Lung (tissue), 12 donors: ENCODE measurements around the gene SPINT1. TPM values are rescaled to one million over a fixed set of nuclear protein-coding genes. Genes with fewer than 3 reads are reported as not detected.
A peak's percentile ranks its signal among the peaks of the same experiment; 100 is the strongest.

Experiments
- ATAC-seq: fragments of 200-7000 bp; cut with Tn5 transposase; one replicate; pipeline ENCODE4 v1.9.1; 2020; ENCODE audit warnings: moderate number of reproducible peaks; ENCODE audit not compliant: insufficient read depth, low FRiP score
- DNase-seq, 3 donors: peaks; one replicate each; pipeline ENCODE4 v3.0.0-alpha.2; 2013 to 2017
- H3K27ac ChIP-seq, 2 donors: one replicate each; pipeline ENCODE4 v1.5.1; 2013; ENCODE audit warnings: mild to moderate bottlenecking in 2 of 2, moderate library complexity in 2 of 2, control low read depth in 1 of 2, inconsistent platforms in 1 of 2, low read depth in 1 of 2, low read length in 1 of 2
- H3K27me3 ChIP-seq, 3 donors: one replicate each; pipeline ENCODE4 v1.5.1; 2013; ENCODE audit warnings: low read length in 2 of 3; ENCODE audit not compliant: control insufficient read depth in 3 of 3, insufficient read depth in 3 of 3
- H3K36me3 ChIP-seq, 4 donors: one replicate each; pipeline ENCODE4 v1.5.1; 2013; ENCODE audit warnings: low read length in 4 of 4, mild to moderate bottlenecking in 1 of 4, moderate library complexity in 1 of 4; ENCODE audit not compliant: control insufficient read depth in 4 of 4, insufficient read depth in 4 of 4
- H3K4me1 ChIP-seq, 5 donors: one replicate each; pipeline ENCODE4 v1.5.1; 2013; ENCODE audit warnings: low read length in 5 of 5, mild to moderate bottlenecking in 2 of 5, moderate library complexity in 1 of 5; ENCODE audit not compliant: control insufficient read depth in 5 of 5, insufficient read depth in 5 of 5
- H3K4me3 ChIP-seq: one replicate; pipeline ENCODE4 v1.5.1; 2013; ENCODE audit warnings: mild to moderate bottlenecking, control low read depth, moderate library complexity
- H3K9ac ChIP-seq, 2 donors: one replicate each; pipeline ENCODE4 v1.5.1; 2013; ENCODE audit warnings: low read length in 2 of 2, control low read depth in 1 of 2; ENCODE audit not compliant: insufficient read depth in 1 of 2
- H3K9me3 ChIP-seq, 4 donors: one replicate each; pipeline ENCODE4 v1.5.1; 2013; ENCODE audit warnings: low read length in 3 of 4, mild to moderate bottlenecking in 1 of 4, moderate library complexity in 1 of 4; ENCODE audit not compliant: control insufficient read depth in 4 of 4, insufficient read depth in 3 of 4
- WGBS, 2 donors: extraction: QIAGEN DNeasy Blood & Tissue Kit; methylation state at CpG; one replicate each; pipeline ENCODE4 v1.1.7; 2013; 5-methylcytosine and 5-hydroxymethylcytosine counted together
- polyA plus RNA-seq, 2 donors: library from polyadenylated mRNA; stranded (reverse); fragments of 200-250 nt; gene quantifications; one replicate each; pipeline ENCODE4 v1.2.1, GENCODE V29; 2013
- total RNA-seq, 2 donors: library from RNA; depleted of rRNA in 1 of 2; stranded (reverse); fragments of >200 nt in 1 of 2; gene quantifications; one replicate each; pipeline ENCODE4 v1.2.1, GENCODE V29; 2014 to 2021
- TF ChIP-seq, protein P1 (sequence below): IDR thresholded peaks from 2 replicates; pipeline ENCODE4 v1.5.1; 2012; ENCODE audit warnings: mild to moderate bottlenecking; ENCODE audit errors: control extremely low read depth, extremely low read depth
- donor health status: control.
- donor health status: control.
- donor health status: Bipolar disorder and iron deficiency.
- donor health status: healthy.
- donor health status: DM: yes; HTN: yes; CAD: no.

The SPINT1 gene
- total and polyA plus RNA-seq, 4 donors: 47.1 to 136 (median 99.9) TPM

DNA sequence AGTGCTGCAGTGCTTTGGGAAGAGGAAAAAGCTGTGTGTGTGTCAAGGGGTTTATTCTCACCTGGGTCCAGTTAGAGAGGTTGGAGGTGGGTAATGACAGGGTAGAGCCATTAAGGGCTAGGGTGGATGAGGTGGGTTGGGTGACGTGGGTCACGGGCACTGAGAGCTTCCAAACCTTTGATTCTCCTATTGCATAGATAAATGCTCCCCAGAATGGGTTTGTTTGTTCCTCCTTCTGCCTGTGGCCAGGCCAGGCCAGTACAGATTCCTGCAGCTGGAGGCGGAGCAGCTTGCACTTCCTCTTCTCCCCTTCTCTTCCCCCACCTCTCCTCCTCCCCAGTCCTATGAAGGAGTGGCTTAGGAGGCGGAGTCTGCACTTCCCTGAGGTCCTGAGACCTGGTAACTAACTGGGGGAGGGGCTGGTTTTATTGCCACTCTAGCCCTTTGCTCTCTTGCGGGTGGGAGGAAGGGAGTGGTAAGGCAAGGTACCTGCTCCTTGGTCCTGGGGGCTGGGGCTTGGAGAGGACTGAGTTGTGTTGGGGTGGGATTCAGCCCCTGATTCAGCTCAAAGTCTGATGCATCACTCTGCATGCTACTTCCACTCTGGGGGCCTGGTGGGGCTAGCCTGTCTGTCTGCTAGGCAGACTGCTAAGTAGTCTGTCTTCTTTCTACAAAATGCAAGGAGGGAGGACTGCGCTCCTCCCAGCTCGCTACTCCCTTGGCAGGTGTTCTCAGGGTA is 3.5 kb downstream of the SPINT1 start:
- H3K27ac ChIP-seq: peak overlapping the region in 1 of 2 donors; percentile 57
- peaks cover 0 to 8% (median 5%) of the 10 kb centered on the region in 3 donors for H3K27me3 ChIP-seq
- TF ChIP-seq, protein P1, sequence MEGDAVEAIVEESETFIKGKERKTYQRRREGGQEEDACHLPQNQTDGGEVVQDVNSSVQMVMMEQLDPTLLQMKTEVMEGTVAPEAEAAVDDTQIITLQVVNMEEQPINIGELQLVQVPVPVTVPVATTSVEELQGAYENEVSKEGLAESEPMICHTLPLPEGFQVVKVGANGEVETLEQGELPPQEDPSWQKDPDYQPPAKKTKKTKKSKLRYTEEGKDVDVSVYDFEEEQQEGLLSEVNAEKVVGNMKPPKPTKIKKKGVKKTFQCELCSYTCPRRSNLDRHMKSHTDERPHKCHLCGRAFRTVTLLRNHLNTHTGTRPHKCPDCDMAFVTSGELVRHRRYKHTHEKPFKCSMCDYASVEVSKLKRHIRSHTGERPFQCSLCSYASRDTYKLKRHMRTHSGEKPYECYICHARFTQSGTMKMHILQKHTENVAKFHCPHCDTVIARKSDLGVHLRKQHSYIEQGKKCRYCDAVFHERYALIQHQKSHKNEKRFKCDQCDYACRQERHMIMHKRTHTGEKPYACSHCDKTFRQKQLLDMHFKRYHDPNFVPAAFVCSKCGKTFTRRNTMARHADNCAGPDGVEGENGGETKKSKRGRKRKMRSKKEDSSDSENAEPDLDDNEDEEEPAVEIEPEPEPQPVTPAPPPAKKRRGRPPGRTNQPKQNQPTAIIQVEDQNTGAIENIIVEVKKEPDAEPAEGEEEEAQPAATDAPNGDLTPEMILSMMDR: no peak
- peaks cover 0 to 28% (median 5%) of the 10 kb centered on the region in 5 donors for H3K4me1 ChIP-seq
- no peaks in the 10 kb centered on the region for H3K9me3 ChIP-seq
- WGBS, 2 donors: 42 to 46% methylated on average over 7 of the region's 7 CpGs
- ATAC-seq: peak; percentile 64
- DNase-seq: peak; percentile 53 to 81 (median 61)
- no peak overlapping the region for H3K4me3 ChIP-seq
- H3K9ac ChIP-seq: no peak overlapping the region
- H3K36me3 ChIP-seq: peaks cover 0 to 2% (median 0%) of the 10 kb centered on the region in 4 donors

DNA sequence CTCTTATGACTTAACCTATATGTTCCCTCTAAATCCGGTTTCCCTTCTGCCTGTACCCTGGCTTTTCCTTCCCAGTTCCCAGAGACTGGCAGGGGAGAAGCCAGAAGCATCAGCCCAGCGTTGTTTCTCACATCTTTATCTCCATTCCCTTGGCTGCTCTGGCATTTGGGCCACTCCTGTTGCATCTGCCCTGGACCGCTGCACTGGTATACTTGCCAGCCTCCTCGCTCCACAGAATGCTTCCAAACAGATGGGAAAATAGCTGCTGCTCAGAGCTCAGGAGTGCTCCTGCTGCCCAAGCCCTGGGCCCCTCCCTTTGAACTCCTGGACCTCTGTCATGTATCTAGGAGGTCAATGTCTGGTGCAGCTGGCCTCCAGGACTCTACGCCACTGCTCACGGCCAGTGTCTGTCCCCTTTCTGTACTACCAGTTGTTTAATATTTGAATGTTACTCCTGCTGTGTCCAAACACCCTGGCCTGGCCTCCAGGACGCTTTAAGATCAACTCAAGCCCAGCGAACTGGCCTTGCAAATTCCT is 6.8 kb downstream of the SPINT1 start:
- TF ChIP-seq, protein P1: no peak
- H3K4me1 ChIP-seq: peaks cover 0 to 14% (median 5%) of the 10 kb centered on the region in 5 donors
- no peak for ATAC-seq

DNA sequence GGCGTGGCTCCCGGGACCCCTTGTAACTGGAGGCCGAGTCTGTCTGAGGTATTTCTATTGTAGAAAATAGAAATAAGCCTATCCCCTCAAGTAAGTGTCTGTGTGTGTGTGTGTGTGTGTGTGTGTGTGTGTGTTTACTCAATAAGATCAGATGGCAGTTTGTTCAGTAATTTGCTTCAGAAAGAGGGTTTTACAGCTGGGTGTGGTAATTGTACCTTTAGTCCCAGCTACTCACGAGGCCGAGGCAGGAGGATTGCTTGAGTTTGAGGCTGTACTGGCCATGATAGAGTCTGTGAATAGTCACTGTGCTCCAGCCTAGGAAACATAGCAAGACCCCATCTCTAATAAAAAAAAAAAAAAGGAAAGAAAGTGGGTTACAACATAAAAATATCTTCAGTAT is 8.7 kb downstream of the SPINT1 start:
- WGBS, 2 donors: 77 to 85% methylated on average over 5 of the region's 5 CpGs
- no peak for DNase-seq
- Histone ChIP-seq H3K4me1 (peaks cover 0 to 12% (median 3%) of the 10 kb centered on the region in 5 donors), H3K36me3 (peaks cover 0 to 18% (median 0%) of the 10 kb centered on the region in 4 donors), H3K9me3 (no peaks in the 10 kb centered on the region), H3K9ac (no peak overlapping the region), H3K4me3 (no peak overlapping the region), H3K27me3 (no peaks in the 10 kb centered on the region), H3K27ac (no peak overlapping the region)
- TF ChIP-seq, protein P1: no peak
- no peak for ATAC-seq

More for the DNA sequence above, 6.8 kb downstream of the SPINT1 start:
- 91 to 96% methylated on average over 8 of the region's 8 CpGs for WGBS, 2 donors
- Histone ChIP-seq H3K9me3 (no peaks in the 10 kb centered on the region), H3K4me3 (no peak overlapping the region), H3K36me3 (peaks cover 0 to 12% (median 0%) of the 10 kb centered on the region in 4 donors), H3K27me3 (no peaks in the 10 kb centered on the region), H3K27ac (no peak overlapping the region), H3K9ac (no peak overlapping the region)
- DNase-seq: no peak
